ENCODE data around the gene RXRA. TPM values are rescaled to one million over a fixed set of nuclear protein-coding genes. Genes with fewer than 3 reads are reported as not detected.
A peak's percentile ranks its signal among the peaks of the same experiment; 100 is the strongest.

RXRA gene
- total and polyA plus RNA-seq, 2 of the 4 experiments (the other 2 are of a cell fraction), result 7.5 to 17.9 TPM

DNA sequence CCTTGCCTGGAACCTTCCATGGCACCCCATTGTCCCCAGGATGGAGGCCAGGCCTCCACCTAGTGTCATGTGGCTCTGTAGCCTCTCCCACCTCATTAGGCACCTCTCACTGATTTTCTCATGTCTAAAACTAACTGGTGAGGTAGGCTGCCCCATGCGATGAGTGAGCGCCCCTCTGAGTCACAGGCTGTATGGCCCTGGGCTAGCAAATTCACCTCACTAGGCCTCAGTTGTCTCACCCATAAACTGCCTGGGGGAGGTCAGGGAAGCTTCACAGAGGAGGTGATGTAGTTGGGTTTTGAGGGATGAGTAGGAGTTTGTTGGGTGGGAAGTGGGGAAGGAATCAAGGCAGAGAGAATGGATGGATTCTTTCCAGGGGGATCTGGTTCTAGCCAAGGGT lies 8.8 kb downstream of the RXRA start:
- Histone ChIP-seq H2BK120ac (ENCODE audit: low read depth, low read length) (no peak overlapping the region), H4K8ac (ENCODE audit: low read depth in 2 of 2, low read length in 2 of 2) (no peak overlapping the region), H3K4me2 (ENCODE audit: low read depth, low read length) (no peak overlapping the region; the same call in 1 of the 2 replicates), H2AK5ac (ENCODE audit: low read depth, low read length) (no peak overlapping the region), H2BK20ac (ENCODE audit: low read depth, low read length) (no peak overlapping the region), H3K27me3 (ENCODE audit: control insufficient read depth, insufficient read depth, low read length) (no peaks in the 10 kb centered on the region), H2AFZ (replicated peaks; ENCODE audit: low read length, poor library complexity) (peak overlapping the region; percentile 45), H2BK5ac (ENCODE audit: low read depth, low read length, poor library complexity, severe bottlenecking) (no peak overlapping the region), H2AK9ac (replicated peaks; ENCODE audit: low read depth, low read length, poor library complexity) (peak overlapping the region; percentile 11), H3K9me3 (ENCODE audit: control insufficient read depth, insufficient read depth, low read length) (no peaks in the 10 kb centered on the region), H3K56ac (ENCODE audit: extremely low read depth, insufficient read depth, low read length) (no peak overlapping the region), H3K4me3 (ENCODE audit: insufficient read depth, low read depth, low read length) (no peak overlapping the region), H2BK15ac (ENCODE audit: low read depth, low read length) (no peak overlapping the region), H3K9ac (ENCODE audit: low read depth, low read length) (no peak overlapping the region), H3K18ac (ENCODE audit: low read depth, low read length) (no peak overlapping the region), H4K5ac (ENCODE audit: low read depth, low read length) (no peak overlapping the region), H3K4me1 (ENCODE audit: control insufficient read depth, insufficient read depth, low read length) (peaks cover 43% of the 10 kb centered on the region), H3K14ac (replicated peaks; ENCODE audit: low read depth, low read length) (no peak overlapping the region), H4K20me1 (ENCODE audit: insufficient read depth, low read length) (peaks cover 100% of the 10 kb centered on the region), H3K4ac (ENCODE audit: low read depth, low read length) (no peak overlapping the region), H3K9me1 (ENCODE audit: insufficient read depth, low read length) (peaks cover 39% of the 10 kb centered on the region), H3K23ac (ENCODE audit: low read depth, low read length) (no peak overlapping the region; the same call in 1 of the 2 replicates), H4K91ac (ENCODE audit: insufficient read depth, low read depth, low read length) (no peak overlapping the region), H3K36me3 (ENCODE audit: control insufficient read depth, insufficient read depth, low read length) (peaks cover 2% of the 10 kb centered on the region; the same call in 1 of the 2 replicates), H3K79me1 (ENCODE audit: low read depth in 1 of 2, low read length in 2 of 2) (peaks cover 7 to 99% of the 10 kb centered on the region in 2 experiments; a peak in 3 of 4 replicates), H3K27ac (ENCODE audit: insufficient read depth, low read length) (no peak overlapping the region)
- DNase-seq, result peak; percentile 43
- in situ Hi-C loops (cut with MboI; ENCODE audit: low sequenced_read_pairs), result no loop called here
- BruUV-seq (replicated peaks), result no TSS peak
- no peak for ATAC-seq (ENCODE audit: low read depth)
- CTCF ChIA-PET, result no interaction called here
- POLR2A ChIA-PET (ENCODE audit: unreplicated experiment), result no interaction called here
- dilution Hi-C loops (cut with HindIII; ENCODE audit: low sequenced_read_pairs, unreplicated experiment), result no loop called here
- WGBS, 2 experiments (ENCODE audit: extremely low coverage in 2 of 2, insufficient read length in 1 of 2), result no CpG with 5 or more reads among the region's 2 CpGs
- TF ChIP-seq POLR2A (IDR thresholded peaks at IDR 0.05; ENCODE audit: low read depth, low read length) (no peak), BHLHE40 (IDR thresholded peaks at IDR 0.05; ENCODE audit: low read depth, low read length) (no peak), FOS (IDR thresholded peaks at IDR 0.05; ENCODE audit: low read depth, low read length) (no peak), CEBPB (IDR thresholded peaks at IDR 0.05; ENCODE audit: low read depth, low read length) (no peak), RCOR1 (IDR thresholded peaks at IDR 0.05; ENCODE audit: insufficient replicate concordance, low read length) (no peak)
- intact Hi-C loops (cut with micrococcal nuclease), result no loop called here
